ENCODE results near the gene ELFN1.

Gene ELFN1

GRCh38 chr7:1743481-1744230 lies 73.6 kb downstream of the ELFN1 start:
- DNase-seq (ENCODE audit: low read depth) = no peak

GRCh38 chr7:1744296-1745017 lies 74.4 kb downstream of the ELFN1 start:
- no peak for DNase-seq (ENCODE audit: low read depth)

- no peak for DNase-seq (ENCODE audit: low read depth)
Measured at GRCh38 chr7:1745018-1745532, 75.0 kb downstream of the ELFN1 start.

- DNase-seq (ENCODE audit: low read depth) = no peak
Measured at GRCh38 chr7:1745576-1746490, 75.8 kb downstream of the ELFN1 start.

GRCh38 chr7:1746491-1746975 lies 76.5 kb downstream of the ELFN1 start:
- DNase-seq (ENCODE audit: low read depth) = no peak

GRCh38 chr7:1747004-1747801 lies 77.1 kb downstream of the ELFN1 start:
- DNase-seq (ENCODE audit: low read depth) = no peak

- DNase-seq (ENCODE audit: low read depth) = no peak
Measured at GRCh38 chr7:1748076-1748838, 78.2 kb downstream of the ELFN1 start.

GRCh38 chr7:1748839-1749173 lies 78.7 kb downstream of the ELFN1 start:
- no peak for DNase-seq (ENCODE audit: low read depth)

- no peak for DNase-seq (ENCODE audit: low read depth)
Measured at GRCh38 chr7:1749351-1749863, 79.3 kb downstream of the ELFN1 start.

- DNase-seq (ENCODE audit: low read depth) = no peak
Measured at GRCh38 chr7:1749864-1750466, 79.9 kb downstream of the ELFN1 start.

GRCh38 chr7:1750541-1751021 lies 80.5 kb downstream of the ELFN1 start:
- DNase-seq (ENCODE audit: low read depth) = no peak

- DNase-seq (ENCODE audit: low read depth) = no peak
Measured at GRCh38 chr7:1752111-1752510, 82.0 kb downstream of the ELFN1 start.

GRCh38 chr7:1752771-1753563 lies 82.9 kb downstream of the ELFN1 start:
- DNase-seq (ENCODE audit: low read depth) = no peak

- DNase-seq (ENCODE audit: low read depth) = no peak
Measured at GRCh38 chr7:1753564-1753867, 83.4 kb downstream of the ELFN1 start.

GRCh38 chr7:1754345-1754908 lies 84.3 kb downstream of the ELFN1 start:
- DNase-seq (ENCODE audit: low read depth) = no peak

GRCh38 chr7:1755783-1756625 lies 85.9 kb downstream of the ELFN1 start:
- no peak for DNase-seq (ENCODE audit: low read depth)

GRCh38 chr7:1757601-1758000 lies 87.5 kb downstream of the ELFN1 start:
- no peak for DNase-seq (ENCODE audit: low read depth)

All from activated gamma-delta T cell treated with anti-CD3 and anti-CD28 coated beads, Interleukin-2, amount 50 U/mL, for 16 hours (primary cell).